B cell (primary cell): ENCODE results near the gene TYRP1. TPM values are rescaled to one million over a fixed set of nuclear protein-coding genes. Genes with fewer than 3 reads are reported as not detected.

Source experiments
- ATAC-seq: fragments of 200-7000 bp; cut with Tn5 transposase; one replicate; pipeline ENCODE4 v1.10.0; 2021; ENCODE audit warnings: low read depth, mild to moderate bottlenecking, moderate number of reproducible peaks, moderate library complexity
- CTCF ChIA-PET: fragments of 350-600 bp; sonication (Branson Sonifier 250); formaldehyde crosslinking; loops from one replicate; lab custom pipeline; 2021; ENCODE audit warnings: antibody characterized with exemption, inconsistent platforms; lab: Charles Lee
- POLR2A ChIA-PET: fragments of 350-600 bp; sonication (Branson Sonifier 250); formaldehyde crosslinking; loops from one replicate; lab custom pipeline; 2021; ENCODE audit warnings: antibody characterized with exemption; lab: Charles Lee
- DNase-seq: peaks from one replicate; pipeline ENCODE4 v3.0.0; 2013
- H2AFZ ChIP-seq: 2 replicates; pipeline ENCODE4 v1.6.1; 2012; ENCODE audit warnings: mild to moderate bottlenecking, low read depth, low read length; ENCODE audit not compliant: insufficient read depth, poor library complexity, severe bottlenecking
- H3K27ac ChIP-seq, 2 donors: 1 replicate in 1 of 2; 2 replicates in 1 of 2; pipeline ENCODE4 v1.5.1; 2012 to 2013; ENCODE audit warnings: low read length in 2 of 2, mild to moderate bottlenecking in 2 of 2, moderate library complexity in 1 of 2
- H3K27me3 ChIP-seq, 4 experiments: fragments of 200-600 bp in 1 of 4; sonication (generic) in 1 of 4; replicated peaks in 1 of 4; 1 replicate in 2 of 4; 2 replicates in 2 of 4; pipeline versions ENCODE4 v1.6.1 to v1.7.0; 2013 to 2016; ENCODE audit warnings: low read length in 3 of 4, mild to moderate bottlenecking in 2 of 4, mixed read lengths in 1 of 4, moderate library complexity in 1 of 4; ENCODE audit not compliant: insufficient read depth in 4 of 4, control insufficient read depth in 3 of 4; ENCODE audit errors: control extremely low read depth in 1 of 4
- H3K36me3 ChIP-seq, 2 experiments: replicated peaks in 1 of 2; 1 replicate in 1 of 2; 2 replicates in 1 of 2; pipeline versions ENCODE4 v1.6.1 to v1.7.1; 2013; ENCODE audit warnings: low read length in 1 of 2; ENCODE audit not compliant: insufficient read depth in 2 of 2, control insufficient read depth in 1 of 2; ENCODE audit errors: control extremely low read depth in 1 of 2, extremely low read depth in 1 of 2
- H3K4me1 ChIP-seq, 2 donors: fragments of 200-600 bp in 1 of 2; sonication (generic) in 1 of 2; 1 replicate in 1 of 2; 2 replicates in 1 of 2; pipeline versions ENCODE4 v1.5.1 to v1.6.1; 2013 to 2017; ENCODE audit warnings: low read length in 2 of 2; ENCODE audit not compliant: control insufficient read depth in 2 of 2, insufficient read depth in 2 of 2
- H3K4me2 ChIP-seq: replicated peaks from 2 replicates; pipeline ENCODE3; 2012; ENCODE audit warnings: mild to moderate bottlenecking, low read depth, low read length; ENCODE audit not compliant: poor library complexity, severe bottlenecking
- H3K4me3 ChIP-seq, 5 experiments: fragments of 200-600 bp in 1 of 5; sonication (generic) in 1 of 5; 1 replicate in 3 of 5; 2 replicates in 2 of 5; pipeline versions ENCODE4 v1.5.1 to v1.7.0; 2011 to 2016; ENCODE audit warnings: low read length in 4 of 5, mild to moderate bottlenecking in 4 of 5, low read depth in 2 of 5, control low read depth in 1 of 5, moderate library complexity in 1 of 5; ENCODE audit not compliant: insufficient read depth in 1 of 5; ENCODE audit errors: control extremely low read depth in 1 of 5, extremely low read depth in 1 of 5
- H3K79me2 ChIP-seq: fragments of 200-600 bp; sonication (generic); one replicate; pipeline ENCODE4 v1.6.0; 2016; ENCODE audit warnings: low read length; ENCODE audit not compliant: control insufficient read depth, insufficient read depth
- H3K9ac ChIP-seq: fragments of 200-600 bp; sonication (generic); 2 replicates; pipeline ENCODE4 v1.6.1; 2017; ENCODE audit warnings: mild to moderate bottlenecking, low read length, moderate library complexity
- H3K9me3 ChIP-seq, 3 donors: one replicate each; pipeline versions ENCODE4 v1.6.1 to v1.7.1; 2013; ENCODE audit warnings: low read length in 2 of 3; ENCODE audit not compliant: control insufficient read depth in 2 of 3, insufficient read depth in 1 of 3; ENCODE audit errors: control extremely low read depth in 1 of 3
- H4K20me1 ChIP-seq: 2 replicates; pipeline ENCODE4 v1.6.0; 2012; ENCODE audit warnings: mild to moderate bottlenecking, low read length; ENCODE audit not compliant: insufficient read depth, control insufficient read depth, poor library complexity, severe bottlenecking
- H3K27ac Mint-ChIP-seq: one replicate; pipeline ENCODE4 v1.8.0; 2021; ENCODE audit warnings: mixed read lengths
- H3K27me3 Mint-ChIP-seq: one replicate; pipeline ENCODE4 v1.8.0; 2021; ENCODE audit warnings: mixed read lengths
- H3K4me1 Mint-ChIP-seq: one replicate; pipeline ENCODE4 v1.8.0; 2021; ENCODE audit warnings: mixed read lengths
- H3K4me3 Mint-ChIP-seq: one replicate; pipeline ENCODE4 v1.8.0; 2021; ENCODE audit warnings: mixed read lengths
- H3K9me3 Mint-ChIP-seq: one replicate; pipeline ENCODE4 v1.8.0; 2022; ENCODE audit warnings: mixed read lengths; ENCODE audit not compliant: insufficient read depth
- CTCF ChIP-seq: fragments of 200-600 bp; IDR thresholded peaks from one replicate; pipeline ENCODE4 v1.8.0; 2022; ENCODE audit warnings: antibody characterized with exemption, mild to moderate bottlenecking
- EZH2 ChIP-seq: IDR thresholded peaks from 2 replicates; pipeline ENCODE4 v1.6.1; 2012; ENCODE audit warnings: borderline replicate concordance, low read depth, mild to moderate bottlenecking, moderate library complexity, low read length; ENCODE audit not compliant: insufficient read depth, poor library complexity, severe bottlenecking
- WGBS: methylation state at CpG from one replicate; pipeline ENCODE4 v1.1.5; 2013; ENCODE audit warnings: missing lambda C conversion rate; ENCODE audit not compliant: insufficient coverage; 5-methylcytosine and 5-hydroxymethylcytosine counted together
- intact Hi-C: fragments of 100-400 bp; cut with micrococcal nuclease; formaldehyde crosslinking; loops from one replicate; pipeline ENCODE4 v1.10.0; 2022
- polyA plus RNA-seq: library from polyadenylated mRNA; depleted of rRNA; stranded (reverse); fragments of >200 nt; gene quantifications from 2 replicates; pipeline ENCODE4 v1.2.3, GENCODE V29; 2012
- total RNA-seq, 2 donors: library from RNA; stranded (reverse); fragments of 120-200 nt in 1 of 2; gene quantifications; 1 replicate in 1 of 2; 2 replicates in 1 of 2; pipeline versions ENCODE4 v1.2.3 to v1.2.4, GENCODE V29; 2013 to 2022

TYRP1 gene
- total and polyA plus RNA-seq, 2 donors (not counting 1 experiment from before 2014, with no cell fraction given) = not detected

DNA sequence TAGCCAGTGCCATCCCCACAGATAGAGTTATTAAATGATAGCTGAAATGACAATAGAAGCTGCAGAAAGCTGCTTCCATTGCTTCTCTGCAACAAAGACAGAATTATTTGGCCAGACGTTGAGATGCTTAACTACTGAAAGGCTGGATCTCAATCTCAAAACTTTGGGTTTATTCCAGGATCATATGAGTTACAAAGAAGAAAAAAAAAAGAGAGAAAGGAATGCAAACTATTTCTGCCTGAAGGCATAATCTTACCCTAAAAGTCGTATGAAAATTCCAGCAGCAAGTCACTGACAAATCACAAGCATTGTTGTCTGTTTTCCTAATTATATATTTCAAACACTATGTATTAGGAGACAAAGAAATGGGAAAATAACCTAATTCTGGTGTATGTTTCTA is 12.8 kb upstream of the TYRP1 start:
- Histone ChIP-seq H4K20me1 (no peaks in the 10 kb centered on the region), H3K9ac (no peak overlapping the region), H3K27ac (no peak overlapping the region), H3K9me3 (peaks cover 0 to 4% (median 0%) of the 10 kb centered on the region in 3 donors), H3K4me1 (no peaks in the 10 kb centered on the region), H3K27me3 (no peaks in the 10 kb centered on the region), H2AFZ (no peak overlapping the region), H3K79me2 (no peaks in the 10 kb centered on the region), H3K4me2 (no peak overlapping the region), H3K36me3 (no peaks in the 10 kb centered on the region), H3K4me3 (no peak overlapping the region)
- intact Hi-C loops = no loop called here
- Mint-ChIP-seq H3K4me1 (no peaks in the 10 kb centered on the region), H3K27ac (no peak overlapping the region), H3K27me3 (no peaks in the 10 kb centered on the region), H3K9me3 (no peaks in the 10 kb centered on the region), H3K4me3 (no peak overlapping the region)
- POLR2A ChIA-PET = no interaction called here
- no peak for DNase-seq
- CTCF ChIA-PET = no interaction called here
- no CpG with 5 or more reads among the region's 2 CpGs for WGBS
- ATAC-seq = no peak
- TF ChIP-seq EZH2 (no peak), CTCF (no peak)

GRCh38 chr9:12680757-12681156 is 12.4 kb upstream of the TYRP1 start:
- Histone ChIP-seq H4K20me1 (no peaks in the 10 kb centered on the region), H3K36me3 (no peaks in the 10 kb centered on the region), H3K27me3 (no peaks in the 10 kb centered on the region), H3K27ac (no peak overlapping the region), H3K9ac (no peak overlapping the region), H3K4me2 (no peak overlapping the region), H2AFZ (no peak overlapping the region), H3K9me3 (peaks cover 0 to 4% (median 0%) of the 10 kb centered on the region in 3 donors), H3K4me3 (no peak overlapping the region), H3K4me1 (no peaks in the 10 kb centered on the region), H3K79me2 (no peaks in the 10 kb centered on the region)
- intact Hi-C loops = no loop called here
- no peak overlapping the region for H3K27ac Mint-ChIP-seq
- POLR2A ChIA-PET = no interaction called here
- ATAC-seq (no peak), DNase-seq (no peak)
- TF ChIP-seq CTCF (no peak), EZH2 (no peak)
- no peak overlapping the region for H3K4me3 Mint-ChIP-seq
- H3K27me3 Mint-ChIP-seq = no peaks in the 10 kb centered on the region
- no CpG with 5 or more reads among the region's 3 CpGs for WGBS
- no peaks in the 10 kb centered on the region for H3K4me1 Mint-ChIP-seq
- no peaks in the 10 kb centered on the region for H3K9me3 Mint-ChIP-seq
- CTCF ChIA-PET = no interaction called here
